ENCODE data around the gene NAA80.

The NAA80 gene

DNA sequence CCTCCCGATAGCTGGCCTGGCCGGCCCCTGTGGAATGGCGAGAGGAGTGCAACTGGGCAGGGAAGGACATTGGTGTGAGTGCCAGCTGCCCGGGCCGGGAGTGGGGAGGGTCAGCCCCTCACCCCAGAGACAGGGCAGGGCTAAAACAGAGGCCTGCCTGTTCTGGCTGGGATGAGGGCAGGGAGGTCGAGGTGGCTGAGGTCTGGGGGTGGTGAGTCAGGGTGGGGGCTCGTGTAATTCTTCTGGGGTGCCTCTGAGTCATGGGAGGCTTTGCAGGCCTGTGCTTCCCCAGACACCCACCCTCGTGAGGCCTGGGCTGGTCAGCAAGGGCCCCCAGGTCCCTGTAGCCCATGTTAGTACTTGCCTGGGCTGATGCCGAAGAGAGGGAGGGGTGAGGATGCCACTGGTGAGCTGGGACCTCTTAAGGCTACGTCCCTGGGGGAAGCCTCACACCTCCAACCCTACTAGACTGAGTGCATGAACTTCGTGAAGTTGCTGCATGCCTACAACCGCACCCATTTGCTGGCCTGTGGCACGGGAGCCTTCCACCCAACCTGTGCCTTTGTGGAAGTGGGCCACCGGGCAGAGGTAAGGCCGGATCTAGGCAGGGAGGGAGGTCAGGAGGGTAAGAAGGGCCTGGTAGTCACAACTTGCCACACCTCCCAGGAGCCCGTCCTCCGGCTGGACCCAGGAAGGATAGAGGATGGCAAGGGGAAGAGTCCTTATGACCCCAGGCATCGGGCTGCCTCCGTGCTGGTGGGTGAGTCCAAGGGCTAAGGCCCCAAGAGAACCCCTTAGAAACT is 28.6 kb downstream of the NAA80 start:
- in situ Hi-C loops (cut with MboI; ENCODE audit: low pct_unique_long_range_greater_than_20kb, low sequenced_read_pairs, unreplicated experiment) = loop anchor here (10.0 kb wide), 1 partner anchor 46 kb away; no protein-coding TSS in a partner anchor
- TF ChIP-seq, protein P1, sequence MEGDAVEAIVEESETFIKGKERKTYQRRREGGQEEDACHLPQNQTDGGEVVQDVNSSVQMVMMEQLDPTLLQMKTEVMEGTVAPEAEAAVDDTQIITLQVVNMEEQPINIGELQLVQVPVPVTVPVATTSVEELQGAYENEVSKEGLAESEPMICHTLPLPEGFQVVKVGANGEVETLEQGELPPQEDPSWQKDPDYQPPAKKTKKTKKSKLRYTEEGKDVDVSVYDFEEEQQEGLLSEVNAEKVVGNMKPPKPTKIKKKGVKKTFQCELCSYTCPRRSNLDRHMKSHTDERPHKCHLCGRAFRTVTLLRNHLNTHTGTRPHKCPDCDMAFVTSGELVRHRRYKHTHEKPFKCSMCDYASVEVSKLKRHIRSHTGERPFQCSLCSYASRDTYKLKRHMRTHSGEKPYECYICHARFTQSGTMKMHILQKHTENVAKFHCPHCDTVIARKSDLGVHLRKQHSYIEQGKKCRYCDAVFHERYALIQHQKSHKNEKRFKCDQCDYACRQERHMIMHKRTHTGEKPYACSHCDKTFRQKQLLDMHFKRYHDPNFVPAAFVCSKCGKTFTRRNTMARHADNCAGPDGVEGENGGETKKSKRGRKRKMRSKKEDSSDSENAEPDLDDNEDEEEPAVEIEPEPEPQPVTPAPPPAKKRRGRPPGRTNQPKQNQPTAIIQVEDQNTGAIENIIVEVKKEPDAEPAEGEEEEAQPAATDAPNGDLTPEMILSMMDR (IDR thresholded peaks at IDR 0.05; ENCODE audit: extremely low read depth, insufficient read depth, missing control alignments) = no peak
- no peak for DNase-seq (ENCODE audit: low spot score)

- in situ Hi-C loops (cut with MboI; ENCODE audit: low pct_unique_long_range_greater_than_20kb, low sequenced_read_pairs, unreplicated experiment) = loop anchor here (10.0 kb wide), 1 partner anchor 45 kb away; no protein-coding TSS in a partner anchor
- DNase-seq (ENCODE audit: low spot score) = no peak
- TF ChIP-seq, protein P1 (IDR thresholded peaks at IDR 0.05; ENCODE audit: extremely low read depth, insufficient read depth, missing control alignments) = no peak
Measured at GRCh38 chr3:50269977-50270413, 29.2 kb downstream of the NAA80 start.

DNA sequence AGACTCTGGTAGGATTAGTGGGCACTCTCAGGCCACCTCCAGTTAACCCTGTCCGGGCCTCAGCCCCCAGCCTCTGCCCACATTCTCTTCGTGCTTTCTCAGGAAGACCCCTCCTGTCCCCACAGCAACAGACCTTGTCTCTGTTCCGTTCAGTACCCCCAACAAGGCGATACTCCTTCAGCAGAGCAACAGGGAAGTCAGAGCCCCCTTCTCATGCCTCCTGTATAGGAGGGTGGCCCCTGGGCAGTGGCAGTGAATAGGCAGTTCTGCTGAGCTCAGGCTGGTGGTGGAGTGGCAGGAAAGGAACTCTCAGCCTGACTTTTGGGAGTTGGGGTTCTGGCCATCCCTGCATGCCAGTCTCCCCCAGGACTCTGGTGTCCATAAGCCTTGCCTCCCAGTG is 29.7 kb downstream of the NAA80 start:
- TF ChIP-seq, protein P1 (IDR thresholded peaks at IDR 0.05; ENCODE audit: extremely low read depth, insufficient read depth, missing control alignments) = no peak
- in situ Hi-C loops (cut with MboI; ENCODE audit: low pct_unique_long_range_greater_than_20kb, low sequenced_read_pairs, unreplicated experiment) = no loop called here

GRCh38 chr3:50268703-50269451 is 30.3 kb downstream of the NAA80 start, which contains the start of gene SEMA3B:
TSS of gene SEMA3B (plus strand) at chr3:50269147. CDS start at chr3:50269241, 94 bp downstream.
- TF ChIP-seq, protein P1 (IDR thresholded peaks at IDR 0.05; ENCODE audit: extremely low read depth, insufficient read depth, missing control alignments) = no peak
- in situ Hi-C loops (cut with MboI; ENCODE audit: low pct_unique_long_range_greater_than_20kb, low sequenced_read_pairs, unreplicated experiment) = no loop called here
- no peak for DNase-seq (ENCODE audit: low spot score)

More for the DNA sequence above, 29.7 kb downstream of the NAA80 start:
- DNase-seq (ENCODE audit: low spot score) = no peak

GRCh38 chr3:50268276-50268675 is 30.9 kb downstream of the NAA80 start:
- in situ Hi-C loops (cut with MboI; ENCODE audit: low pct_unique_long_range_greater_than_20kb, low sequenced_read_pairs, unreplicated experiment) = no loop called here
- TF ChIP-seq, protein P1 (IDR thresholded peaks at IDR 0.05; ENCODE audit: extremely low read depth, insufficient read depth, missing control alignments) = no peak
- peak; percentile 32 for DNase-seq (ENCODE audit: low spot score)

- TF ChIP-seq, protein P1 (IDR thresholded peaks at IDR 0.05; ENCODE audit: extremely low read depth, insufficient read depth, missing control alignments) = no peak
- in situ Hi-C loops (cut with MboI; ENCODE audit: low pct_unique_long_range_greater_than_20kb, low sequenced_read_pairs, unreplicated experiment) = no loop called here
Measured at GRCh38 chr3:50267280-50267913, 31.8 kb downstream of the NAA80 start.

More at GRCh38 chr3:50267280-50267913, 31.8 kb downstream of the NAA80 start:
- DNase-seq (ENCODE audit: low spot score) = no peak
